Measurements from ENCODE around the gene NEURL1B. TPM values are rescaled to one million over a fixed set of nuclear protein-coding genes. Genes with fewer than 3 reads are reported as not detected.

NEURL1B gene
- total RNA-seq, 2 donors from 2014 or later, result 4.9 to 6.3 TPM

- Histone ChIP-seq H3K4me3 (ENCODE audit: low read length) (no peak overlapping the region), H3K27ac (ENCODE audit: low read depth, low read length) (no peak overlapping the region), H3K9me3 (ENCODE audit: control insufficient read depth, low read length) (no peaks in the 10 kb centered on the region), H3K4me1 (ENCODE audit: control insufficient read depth, insufficient read depth, low read length) (peaks cover 5% of the 10 kb centered on the region), H3K27me3 (ENCODE audit: control insufficient read depth, insufficient read depth, low read length, poor library complexity, severe bottlenecking) (no peaks in the 10 kb centered on the region), H3K9ac (ENCODE audit: extremely low read depth, low read length, poor library complexity, severe bottlenecking) (no peak overlapping the region), H3K36me3 (ENCODE audit: control insufficient read depth, insufficient read depth, low read length) (no peaks in the 10 kb centered on the region)
- Mint-ChIP-seq H3K4me3 (no peak overlapping the region), H3K9me3 (no peaks in the 10 kb centered on the region), H3K4me1 (peaks cover 9% of the 10 kb centered on the region), H3K27me3 (ENCODE audit: insufficient read depth) (peaks cover 7% of the 10 kb centered on the region), H3K27ac (no peak overlapping the region), H3K36me3 (ENCODE audit: low read depth) (no peaks in the 10 kb centered on the region)
- DNase-seq, result peak; percentile 81
- TF ChIP-seq CTCF (conservative IDR thresholded peaks at IDR 0.05), result peak; percentile 56
- 74 to 82% methylated on average over 15 to 22 of the region's 22 CpGs for WGBS, 2 experiments (ENCODE audit: insufficient coverage in 1 of 2, insufficient read length in 1 of 2)
Measured at GRCh38 chr5:172622091-172623046, 18.7 kb upstream of the NEURL1B start.

DNA sequence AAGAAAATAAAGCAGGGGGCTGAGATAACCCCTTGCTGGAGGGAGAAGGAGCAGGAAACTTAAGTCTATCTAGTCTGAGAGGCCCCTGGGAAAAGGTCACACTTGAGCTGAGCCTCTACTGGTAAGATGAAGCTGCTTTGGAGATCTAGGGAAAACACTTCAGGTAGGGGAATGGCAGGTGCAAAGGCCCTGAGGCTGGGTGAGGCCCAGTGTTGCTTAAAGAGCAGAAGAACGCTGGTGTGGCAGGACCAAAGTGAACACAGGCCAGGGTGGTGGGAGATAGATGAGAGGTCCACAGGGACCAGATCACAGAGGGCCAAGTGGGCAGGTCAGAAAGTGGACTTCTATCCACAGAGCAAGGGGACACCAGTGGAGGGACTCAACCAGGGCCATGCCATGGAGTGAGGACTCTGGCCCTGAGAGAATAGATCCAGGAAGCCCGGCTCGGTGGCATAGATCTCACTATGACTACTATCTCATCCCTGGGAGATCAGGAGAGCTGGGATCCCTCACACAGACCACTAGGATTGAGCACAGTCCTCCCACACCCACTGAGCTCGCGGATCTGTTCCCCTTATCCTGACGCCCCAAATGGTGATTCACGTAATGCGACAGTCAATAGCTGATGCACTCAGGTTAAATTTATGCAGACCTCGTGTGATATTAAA lies 17.6 kb upstream of the NEURL1B start:
- Mint-ChIP-seq H3K27me3 (ENCODE audit: insufficient read depth) (peaks cover 7% of the 10 kb centered on the region), H3K36me3 (ENCODE audit: low read depth) (no peaks in the 10 kb centered on the region), H3K4me1 (peaks cover 9% of the 10 kb centered on the region), H3K9me3 (no peaks in the 10 kb centered on the region), H3K4me3 (no peak overlapping the region), H3K27ac (no peak overlapping the region)
- WGBS, 2 experiments (ENCODE audit: insufficient coverage in 1 of 2, insufficient read length in 1 of 2), result 87 to 90% methylated on average over 9 of the region's 9 CpGs
- no peak overlapping the region for H3K4me3 ChIP-seq (ENCODE audit: low read length)
- no peak for DNase-seq
- no peaks in the 10 kb centered on the region for H3K36me3 ChIP-seq (ENCODE audit: control insufficient read depth, insufficient read depth, low read length)
- TF ChIP-seq CTCF (conservative IDR thresholded peaks at IDR 0.05), result no peak
- peaks cover 5% of the 10 kb centered on the region for H3K4me1 ChIP-seq (ENCODE audit: control insufficient read depth, insufficient read depth, low read length)
- H3K9ac ChIP-seq (ENCODE audit: extremely low read depth, low read length, poor library complexity, severe bottlenecking), result no peak overlapping the region
- H3K27me3 ChIP-seq (ENCODE audit: control insufficient read depth, insufficient read depth, low read length, poor library complexity, severe bottlenecking), result no peaks in the 10 kb centered on the region
- no peak overlapping the region for H3K27ac ChIP-seq (ENCODE audit: low read depth, low read length)
- H3K9me3 ChIP-seq (ENCODE audit: control insufficient read depth, low read length), result no peaks in the 10 kb centered on the region

DNA sequence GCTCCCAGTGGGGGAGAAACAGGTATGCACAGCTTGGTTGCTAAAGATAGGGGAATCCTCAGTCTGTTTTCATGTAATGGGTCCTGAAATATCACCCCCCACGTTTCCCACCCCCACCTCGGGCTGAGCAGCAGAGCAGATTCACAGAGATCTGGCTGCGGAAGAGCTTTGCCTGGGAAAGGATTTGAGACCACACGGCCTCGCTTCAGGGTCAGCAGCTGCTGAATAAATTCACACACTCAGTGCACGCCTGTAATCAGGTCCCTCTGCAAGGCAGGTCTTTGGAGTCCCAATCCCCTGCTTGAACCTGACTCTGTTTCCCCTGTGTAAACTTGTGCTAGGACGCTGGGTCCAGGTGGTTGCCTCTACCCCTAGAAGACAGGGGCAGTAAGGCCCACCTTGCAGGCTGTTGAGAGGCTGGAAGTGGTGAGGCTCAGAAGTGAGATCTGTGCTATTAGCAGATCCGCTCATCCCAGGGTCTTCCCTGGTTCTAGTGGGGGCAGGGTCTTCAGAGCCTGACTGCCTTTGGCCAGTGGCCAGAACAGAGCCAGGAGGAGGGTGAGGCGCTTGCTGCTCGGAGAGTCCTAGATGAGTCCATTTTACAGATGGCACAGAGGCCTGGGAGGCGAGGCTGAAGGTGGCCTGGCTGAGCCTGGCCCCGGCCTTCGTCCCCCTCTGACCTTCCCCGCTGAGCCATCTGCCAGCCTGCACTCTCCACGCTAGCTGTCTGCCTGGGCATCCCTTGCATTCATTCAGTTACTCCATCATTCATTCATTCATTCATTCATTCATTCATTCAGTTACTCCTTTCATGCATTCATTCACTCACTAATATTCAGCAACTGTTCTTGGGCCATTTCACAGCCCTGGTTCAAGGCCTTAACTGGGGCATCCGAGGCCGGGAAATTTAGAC lies 16.7 kb upstream of the NEURL1B start:
- no peaks in the 10 kb centered on the region for H3K36me3 Mint-ChIP-seq (ENCODE audit: low read depth)
- peaks cover 7% of the 10 kb centered on the region for H3K27me3 Mint-ChIP-seq (ENCODE audit: insufficient read depth)
- H3K27ac ChIP-seq (ENCODE audit: low read depth, low read length), result no peak overlapping the region
- no peak overlapping the region for H3K9ac ChIP-seq (ENCODE audit: extremely low read depth, low read length, poor library complexity, severe bottlenecking)
- H3K27me3 ChIP-seq (ENCODE audit: control insufficient read depth, insufficient read depth, low read length, poor library complexity, severe bottlenecking), result no peaks in the 10 kb centered on the region
- H3K36me3 ChIP-seq (ENCODE audit: control insufficient read depth, insufficient read depth, low read length), result no peaks in the 10 kb centered on the region
- no peaks in the 10 kb centered on the region for H3K9me3 Mint-ChIP-seq
- H3K9me3 ChIP-seq (ENCODE audit: control insufficient read depth, low read length), result no peaks in the 10 kb centered on the region
- 83 to 85% methylated on average over 13 to 17 of the region's 17 CpGs for WGBS, 2 experiments (ENCODE audit: insufficient coverage in 1 of 2, insufficient read length in 1 of 2)
- H3K4me3 Mint-ChIP-seq, result no peak overlapping the region
- DNase-seq, result no peak
- peak overlapping the region; percentile 30 for H3K27ac Mint-ChIP-seq
- peaks cover 5% of the 10 kb centered on the region for H3K4me1 ChIP-seq (ENCODE audit: control insufficient read depth, insufficient read depth, low read length)
- peaks cover 9% of the 10 kb centered on the region for H3K4me1 Mint-ChIP-seq
- H3K4me3 ChIP-seq (ENCODE audit: low read length), result no peak overlapping the region
- no peak for TF ChIP-seq CTCF (conservative IDR thresholded peaks at IDR 0.05)

Data from endodermal cell (in vitro differentiated cells).